T-helper 9 cell (primary cell): ENCODE data around the gene GALNT4.

ENCODE experiments used
- DNase-seq: peaks from one replicate; pipeline ENCODE4 v3.0.0-alpha.2; 2020
- total RNA-seq, 2 donors: gene quantifications; one replicate each; lab custom pipeline; 2026; lab: John Stamatoyannopoulos, UW

GALNT4 gene
- 0.48 to 2.2 reads per million in 2 donors for total RNA-seq

GRCh38 chr12:89524541-89525304 is at the start of gene GALNT4:
TSS of gene GALNT4 (minus strand) at chr12:89524796. CDS start at chr12:89524549, 247 bp downstream.
- DNase-seq = peak; percentile 67

DNA sequence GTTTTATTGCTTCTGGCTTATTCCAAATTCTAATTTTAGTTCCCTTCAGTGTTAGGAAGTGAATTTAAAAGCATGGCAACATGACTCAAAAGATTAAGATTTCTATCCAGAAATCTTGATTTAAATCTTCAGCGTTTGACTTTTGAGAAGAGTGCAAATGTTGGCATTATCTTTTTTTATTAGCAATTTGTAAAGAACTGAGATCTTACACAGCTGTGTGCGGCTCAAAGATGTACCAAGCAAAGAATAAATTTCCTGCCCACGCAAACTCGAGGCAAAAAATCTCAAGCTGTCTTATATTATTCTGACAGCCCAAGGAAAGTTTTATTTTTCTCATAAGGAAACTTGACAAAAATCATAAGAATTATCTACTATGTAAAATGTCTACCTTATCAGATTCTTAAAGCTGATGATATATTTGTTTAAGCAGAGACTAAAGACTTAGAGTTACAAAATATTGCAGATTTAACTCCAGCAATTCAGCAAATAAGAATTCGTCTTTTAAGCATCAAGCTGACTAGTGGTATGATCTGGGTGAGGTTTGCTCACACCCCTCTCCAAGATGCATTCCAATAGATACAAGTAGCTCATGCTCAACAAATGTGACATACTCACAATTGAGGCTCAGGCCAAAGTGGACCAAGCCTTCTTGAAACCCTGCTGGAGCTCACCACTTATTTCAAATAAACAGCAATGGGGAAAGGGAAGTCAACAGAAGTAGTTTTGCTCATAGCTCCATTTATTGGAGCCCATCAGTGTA is 48.6 kb upstream of the GALNT4 start:
- DNase-seq = no peak

DNA sequence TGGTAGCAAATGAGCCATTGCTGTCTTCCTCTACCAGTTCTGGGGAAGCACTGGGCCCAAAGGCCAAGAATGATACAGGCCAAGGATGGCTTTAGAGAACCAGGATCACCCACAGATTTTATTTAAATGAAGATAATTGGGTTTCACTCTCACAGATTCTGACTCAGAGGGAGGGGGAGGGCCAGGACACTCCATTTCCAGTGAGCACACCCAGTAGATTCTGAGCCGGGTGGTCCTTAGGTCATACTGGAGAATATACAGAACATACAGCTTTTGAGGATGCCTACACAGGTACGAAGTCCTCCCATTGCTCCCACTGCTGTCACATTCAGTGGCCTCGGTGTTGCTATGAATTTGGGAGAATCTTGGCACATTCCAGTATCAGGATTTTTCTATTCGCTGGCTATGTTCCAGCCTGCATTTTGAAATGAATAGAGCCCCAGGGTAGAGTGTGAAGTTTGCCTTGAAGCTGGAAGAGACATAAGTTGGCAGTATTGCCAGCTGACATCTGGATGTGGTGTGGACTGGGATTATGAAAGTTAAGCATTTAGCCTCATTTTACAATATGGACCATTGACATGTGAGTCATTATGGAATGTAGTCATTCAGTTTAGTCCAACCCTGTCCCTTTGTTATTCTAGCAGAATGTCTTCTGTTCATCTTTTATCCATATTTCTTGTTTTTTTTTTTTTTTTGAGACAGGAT is 47.0 kb upstream of the GALNT4 start:
- no peak for DNase-seq

- DNase-seq = no peak
These were observed 43.9 kb upstream of the GALNT4 start for GRCh38 chr12:89568484-89568883.

DNA sequence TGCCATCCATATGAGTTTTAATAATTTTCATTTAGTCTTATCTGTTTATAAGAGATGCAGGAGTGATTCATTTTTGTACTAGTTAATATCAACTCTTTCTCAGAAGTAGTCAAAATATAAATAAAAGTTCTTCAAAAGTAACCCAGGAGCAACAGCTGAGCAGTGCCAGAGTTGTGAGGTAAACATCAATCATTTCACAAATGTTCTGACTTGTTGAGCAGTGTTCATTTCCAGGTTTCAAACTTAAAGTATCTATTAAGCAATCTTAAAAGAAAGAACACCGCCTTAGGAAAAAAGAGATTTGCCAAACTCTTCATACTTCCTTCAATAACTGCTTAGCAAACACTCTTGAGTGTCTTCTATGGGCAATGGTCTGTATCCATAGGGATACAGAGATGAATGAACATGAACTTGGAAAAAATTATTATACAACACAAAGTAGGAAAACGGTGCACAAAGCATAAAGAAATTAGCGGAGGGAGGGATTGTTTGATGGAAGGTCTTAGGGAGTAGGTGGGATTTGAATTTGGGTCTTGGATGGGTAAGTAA is 43.2 kb upstream of the GALNT4 start:
- no peak for DNase-seq

DNA sequence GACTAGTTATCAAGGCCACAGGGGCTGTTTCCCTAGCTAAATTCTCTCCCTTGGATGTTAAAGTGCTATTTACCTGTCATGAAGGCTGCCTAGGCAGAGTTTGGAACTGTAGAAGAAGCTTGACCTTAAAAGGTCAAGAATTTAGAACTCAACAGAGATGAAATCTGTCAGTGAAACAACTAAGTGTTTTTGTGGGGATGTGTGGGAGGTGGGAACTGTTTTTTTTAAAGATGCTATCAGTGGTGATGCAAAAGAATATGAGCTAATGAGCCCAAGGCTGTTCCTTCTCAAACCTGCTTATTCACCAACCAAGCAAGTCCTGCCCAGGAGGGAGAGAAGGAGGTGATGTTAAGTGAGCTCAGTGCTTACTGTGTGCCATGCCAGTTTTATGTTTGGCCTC is 42.0 kb upstream of the GALNT4 start:
- no peak for DNase-seq

DNA sequence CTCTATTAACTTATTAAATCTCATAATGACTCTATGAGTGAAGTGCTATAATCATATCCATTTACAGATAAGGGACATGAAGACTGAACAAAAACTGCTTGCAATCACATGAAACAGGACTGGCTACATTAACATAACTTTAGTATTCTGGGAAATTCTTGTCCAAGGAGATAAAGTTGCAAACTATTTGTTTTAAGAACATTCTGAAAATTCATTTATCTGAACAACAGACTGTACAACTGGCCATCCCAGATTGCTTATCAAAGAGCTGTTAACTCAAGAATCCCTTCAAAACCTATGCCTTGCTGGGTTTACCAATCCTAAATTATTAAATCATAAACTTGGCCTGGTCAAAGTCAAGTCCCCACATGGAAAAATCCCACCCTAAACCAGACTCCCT is 40.4 kb upstream of the GALNT4 start:
- no peak for DNase-seq

DNA sequence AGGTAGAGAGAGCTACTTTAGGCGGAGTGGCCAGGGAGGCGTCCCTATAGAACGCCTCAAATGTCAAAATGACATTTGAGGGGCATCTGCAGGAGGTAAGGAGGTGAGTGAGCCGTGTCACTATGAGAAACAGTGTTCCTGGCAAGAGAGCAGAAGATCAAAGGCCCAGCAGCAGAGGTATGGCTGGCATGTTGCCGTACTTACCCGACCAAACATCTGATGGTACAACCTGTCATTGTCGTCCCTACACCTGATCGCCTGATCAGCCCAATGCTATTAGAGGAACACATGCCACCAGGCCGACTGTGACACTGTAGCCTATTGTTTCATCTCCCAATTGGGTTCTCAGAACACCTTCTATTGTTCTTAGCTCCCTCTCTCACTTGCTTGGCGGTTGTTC is 35.2 kb upstream of the GALNT4 start:
- no peak for DNase-seq

- DNase-seq = no peak
These were observed 32.4 kb upstream of the GALNT4 start for GRCh38 chr12:89556976-89557375.

GRCh38 chr12:89552376-89552775 is 27.8 kb upstream of the GALNT4 start:
- DNase-seq = no peak

DNA sequence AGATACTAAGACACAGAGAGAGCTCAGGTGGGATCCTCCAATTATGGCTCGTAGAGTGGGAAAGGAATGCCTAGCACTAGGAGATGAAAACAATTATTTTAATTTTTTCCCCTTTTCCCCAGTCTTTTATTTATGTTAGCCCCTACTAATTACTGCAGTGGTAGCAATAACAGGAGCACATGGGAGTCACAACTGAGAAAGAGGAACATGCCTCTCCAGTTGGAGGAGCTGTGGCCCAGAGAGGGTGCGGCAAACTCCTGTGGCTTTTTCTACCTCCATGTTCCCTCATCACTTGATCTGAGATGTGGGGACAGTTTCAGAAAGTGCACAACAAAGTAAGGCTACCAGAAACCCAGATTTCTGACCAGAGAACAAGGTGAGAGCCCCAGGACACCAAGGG is 27.2 kb upstream of the GALNT4 start:
- no peak for DNase-seq

DNA sequence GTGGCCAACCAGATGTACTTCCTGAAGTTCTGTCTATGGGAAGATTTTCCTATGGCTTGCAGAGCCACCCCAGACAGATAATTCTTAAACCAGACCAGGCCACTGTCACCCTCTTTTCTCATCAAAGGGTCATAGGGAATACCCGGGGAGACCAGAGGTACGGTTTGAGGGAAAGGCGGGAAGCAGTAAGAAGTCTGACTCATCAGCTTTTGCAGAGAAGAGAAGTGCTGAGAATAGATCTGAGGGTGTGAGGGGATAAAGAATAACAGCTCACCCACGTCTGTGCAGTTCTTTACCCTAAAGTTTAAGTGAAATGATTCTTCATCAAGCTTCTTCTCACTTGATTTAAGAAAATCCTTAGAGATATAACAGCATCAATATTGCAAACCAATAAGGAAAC is 22.5 kb upstream of the GALNT4 start:
- DNase-seq = no peak

DNA sequence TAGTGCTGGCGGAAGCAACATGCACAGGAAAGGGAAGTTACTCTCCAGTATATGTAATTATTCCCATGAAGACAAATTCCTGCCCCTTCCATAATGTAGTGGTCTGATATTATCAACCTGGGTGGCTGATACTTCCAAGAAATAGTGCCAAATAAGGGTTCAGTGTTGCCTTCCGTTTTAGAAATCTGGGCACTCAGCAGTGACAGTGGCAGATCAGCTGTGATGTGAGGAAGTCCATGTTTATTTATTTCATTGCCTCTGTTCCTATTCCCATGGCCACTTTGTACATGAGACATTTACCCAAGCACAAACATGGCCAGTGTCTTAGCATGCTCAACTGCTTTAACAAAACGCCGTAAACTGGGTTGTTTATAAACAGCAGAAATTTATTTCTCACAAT is 21.6 kb upstream of the GALNT4 start:
- no peak for DNase-seq

DNA sequence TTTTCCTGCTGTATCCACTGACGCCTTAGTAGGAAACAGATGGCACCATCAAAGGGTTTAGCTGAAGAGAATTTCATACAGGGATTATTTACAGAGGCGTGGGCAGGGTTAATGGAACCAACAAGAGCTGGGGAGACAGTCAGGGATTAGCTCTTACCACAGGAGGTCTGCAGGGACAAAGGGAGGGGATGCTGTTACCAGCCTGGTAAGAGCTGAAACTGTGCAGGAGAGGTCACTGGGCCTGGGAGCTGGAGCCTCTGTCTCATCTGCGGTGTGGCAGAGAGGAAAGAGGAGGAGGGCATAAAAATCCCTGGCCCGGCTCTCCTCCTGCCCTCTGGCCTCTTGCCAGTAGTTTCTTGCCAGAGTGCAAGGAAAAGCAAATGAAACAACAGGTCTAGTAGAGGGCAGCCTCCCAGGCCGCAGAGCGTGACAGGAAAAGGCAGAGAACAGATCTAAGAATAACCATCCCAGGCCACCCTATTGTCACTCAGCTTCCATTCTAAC is 20.1 kb upstream of the GALNT4 start:
- no peak for DNase-seq

DNA sequence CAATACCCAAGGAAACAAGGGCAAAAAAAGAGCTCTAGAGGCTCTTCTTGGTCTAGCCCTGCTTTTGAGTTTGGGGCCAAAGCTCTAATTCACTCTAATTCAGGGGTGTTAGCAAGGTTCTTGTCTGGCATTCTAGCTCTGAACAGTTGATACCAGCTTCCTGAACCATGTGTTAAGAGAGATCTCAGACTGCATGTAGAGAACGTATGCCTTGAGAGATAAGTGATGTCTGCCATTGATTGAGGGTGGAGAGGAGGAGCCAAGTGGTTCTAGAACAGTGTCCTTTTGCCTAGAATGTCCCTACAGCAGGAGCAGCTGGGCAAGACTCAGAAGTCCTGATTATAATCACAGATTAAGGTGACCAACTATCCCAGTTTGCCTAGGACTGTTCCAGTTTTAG is 19.4 kb upstream of the GALNT4 start:
- no peak for DNase-seq

DNA sequence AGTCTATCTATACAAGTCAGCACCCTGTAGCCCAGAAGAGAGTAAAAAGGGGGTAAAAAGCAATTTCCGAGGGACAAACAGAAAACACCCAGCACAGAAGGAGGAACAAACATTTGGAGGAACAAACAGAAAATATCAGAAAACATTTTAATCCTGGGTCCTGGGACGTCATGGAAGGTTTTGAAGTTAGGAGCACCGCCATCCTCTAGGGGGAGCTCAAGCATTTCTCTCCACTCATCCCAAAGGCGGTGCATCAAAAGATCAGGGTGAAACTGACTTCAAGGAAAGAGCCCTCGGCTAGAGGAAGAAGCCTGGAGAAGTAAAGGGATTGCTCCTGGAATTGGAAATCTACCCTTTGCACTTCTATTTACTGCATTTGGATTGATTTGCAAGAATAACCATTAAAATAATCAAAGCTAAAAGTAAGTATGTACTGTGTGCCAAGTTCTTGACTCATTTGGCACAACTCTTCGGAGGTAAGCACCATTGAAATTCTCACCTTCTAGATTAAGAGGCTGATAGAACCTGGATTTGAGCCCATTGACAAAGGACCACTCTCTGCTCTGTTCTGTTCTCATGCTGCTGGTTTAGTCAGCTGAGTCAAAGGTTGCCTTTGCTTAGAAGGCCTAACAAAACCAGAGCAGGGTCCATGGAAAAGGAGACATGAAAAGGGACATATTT is 18.5 kb upstream of the GALNT4 start:
- DNase-seq = peak; percentile 43

DNA sequence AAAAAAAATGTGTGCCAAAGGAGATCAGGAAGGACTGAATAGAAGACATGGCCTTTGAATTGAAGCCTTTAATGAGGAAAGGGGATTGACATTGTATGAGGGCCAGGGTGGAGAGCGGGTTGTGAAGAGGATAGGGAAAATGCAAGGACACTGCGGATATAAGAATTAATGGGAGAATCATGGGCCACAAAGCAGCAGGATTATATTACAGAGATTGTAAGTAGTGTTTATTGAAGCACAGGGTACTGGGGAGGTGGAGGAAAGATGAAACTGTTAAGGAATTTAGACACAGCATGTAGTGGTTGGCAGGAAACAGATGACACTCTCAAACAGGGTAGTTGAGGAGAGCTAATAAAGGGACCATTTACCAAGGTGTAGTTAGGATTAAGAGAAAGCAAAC is 17.6 kb upstream of the GALNT4 start:
- no peak for DNase-seq

GRCh38 chr12:89540586-89540985 is 16.0 kb upstream of the GALNT4 start:
- no peak for DNase-seq

DNA sequence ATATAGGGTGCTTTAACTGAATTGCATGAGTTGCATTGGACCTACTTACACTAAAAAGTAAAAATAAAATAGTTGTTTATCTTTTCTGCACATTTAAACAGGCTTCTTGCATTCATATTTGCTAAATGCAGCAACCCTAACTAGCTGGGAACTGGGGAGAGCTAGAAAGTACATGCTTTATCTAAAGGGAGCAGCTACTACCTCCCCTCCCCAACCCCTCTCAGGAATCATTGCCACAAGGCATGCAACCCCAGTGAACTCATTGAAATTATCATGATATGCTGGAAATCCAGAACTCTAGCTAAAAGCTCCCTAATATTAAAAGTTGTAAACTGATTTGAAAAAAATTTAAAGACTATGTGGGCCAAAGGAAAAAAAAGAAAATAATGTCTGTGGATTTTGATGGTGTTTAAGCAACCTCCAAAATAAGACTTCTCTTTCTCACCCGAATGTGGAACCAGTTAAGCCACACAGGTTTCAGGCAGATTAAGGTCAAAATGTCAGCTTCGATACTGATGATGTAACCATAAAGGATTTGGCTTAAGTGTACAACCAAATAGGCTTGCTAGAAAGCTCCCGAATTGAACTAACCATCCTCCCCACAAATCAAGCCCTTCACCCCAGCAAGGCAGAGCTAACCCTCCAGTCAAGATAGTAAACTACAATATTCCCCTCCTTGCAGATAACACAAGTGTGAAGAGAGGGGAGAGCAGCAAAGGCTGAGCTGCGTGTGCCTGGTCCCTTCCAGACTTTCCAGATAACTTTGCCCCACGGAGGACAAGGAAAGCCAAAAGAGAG is 15.0 kb upstream of the GALNT4 start:
- no peak for DNase-seq

- DNase-seq = no peak
These were observed 14.3 kb upstream of the GALNT4 start for GRCh38 chr12:89538897-89539296.

- DNase-seq = no peak
These were observed 12.8 kb upstream of the GALNT4 start for GRCh38 chr12:89537389-89537788.

- no peak for DNase-seq
These were observed 5.1 kb upstream of the GALNT4 start for GRCh38 chr12:89529738-89530137.
